DOHH2 (cell line): ENCODE data around the gene ATP10A.

ENCODE experiments used
- H3F3A ChIP-seq: fragments of 200-600 bp; sonication (generic), shearing (Covaris generic); 2 replicates; pipeline ENCODE4 v1.6.0; 2016; ENCODE audit warnings: antibody characterized with exemption, mild to moderate bottlenecking; ENCODE audit not compliant: control insufficient read depth, insufficient read depth
- H3K27ac ChIP-seq: fragments of 200-600 bp; sonication (generic); 2 replicates; pipeline ENCODE4 v1.5.1; 2014; ENCODE audit warnings: low read depth, mild to moderate bottlenecking, low read length, moderate library complexity
- H3K27me3 ChIP-seq: fragments of 200-600 bp; sonication (generic); 2 replicates; pipeline ENCODE4 v1.6.1; 2014; ENCODE audit warnings: mild to moderate bottlenecking, low read length, mixed read lengths; ENCODE audit not compliant: control insufficient read depth
- H3K36me3 ChIP-seq: fragments of 200-600 bp; sonication (generic); 2 replicates; pipeline ENCODE4 v1.6.1; 2014; ENCODE audit warnings: mild to moderate bottlenecking, low read length, moderate library complexity, mixed read lengths; ENCODE audit not compliant: control insufficient read depth
- H3K4me1 ChIP-seq: fragments of 200-600 bp; sonication (generic); 2 replicates; pipeline ENCODE4 v1.6.1; 2014; ENCODE audit warnings: mild to moderate bottlenecking, low read length, mixed read lengths; ENCODE audit not compliant: control insufficient read depth
- H3K4me2 ChIP-seq: fragments of 200-600 bp; sonication (generic); 2 replicates; pipeline ENCODE4 v1.6.0; 2014; ENCODE audit warnings: mild to moderate bottlenecking, low read length, moderate library complexity
- H3K4me3 ChIP-seq: fragments of 200-600 bp; sonication (generic); 2 replicates; pipeline ENCODE4 v1.5.1; 2014; ENCODE audit warnings: mild to moderate bottlenecking, low read length, mixed read lengths
- H3K79me2 ChIP-seq: fragments of 200-600 bp; sonication (generic); 2 replicates; pipeline ENCODE4 v1.6.1; 2014; ENCODE audit warnings: mild to moderate bottlenecking, low read length, mixed read lengths; ENCODE audit not compliant: control insufficient read depth
- H3K9me2 ChIP-seq: fragments of 200-600 bp; sonication (generic); replicated peaks from 2 replicates; pipeline ENCODE4 v1.6.1; 2014; ENCODE audit warnings: mild to moderate bottlenecking, low read length, mixed read lengths; ENCODE audit not compliant: control insufficient read depth
- H3K9me3 ChIP-seq: fragments of 200-600 bp; sonication (generic); 2 replicates; pipeline ENCODE4 v1.6.1; 2014; ENCODE audit warnings: antibody characterized with exemption, low read length, mixed read lengths; ENCODE audit not compliant: control insufficient read depth, insufficient read depth
- H4K20me1 ChIP-seq: fragments of 200-600 bp; sonication (generic); 2 replicates; pipeline ENCODE4 v1.6.0; 2014; ENCODE audit warnings: low read depth, mild to moderate bottlenecking, antibody characterized with exemption, low read length, moderate library complexity; ENCODE audit not compliant: control insufficient read depth, insufficient read depth
- CTCF ChIP-seq: fragments of 200-600 bp; sonication (generic); IDR thresholded peaks from one replicate; pipeline ENCODE4 v1.5.1; 2014; ENCODE audit warnings: antibody characterized with exemption, mild to moderate bottlenecking, low read depth, low read length; ENCODE audit not compliant: poor library complexity, severe bottlenecking
- EZH2phosphoT487 ChIP-seq: fragments of 200-600 bp; sonication (generic); IDR thresholded peaks from 2 replicates; pipeline ENCODE4 v1.6.1; 2017; ENCODE audit warnings: borderline replicate concordance, mild to moderate bottlenecking, antibody characterized with exemption, low read length, moderate library complexity, mixed read lengths

The ATP10A gene

GRCh38 chr15:25825207-25825606, 37.9 kb downstream of the ATP10A start:
- Histone ChIP-seq H4K20me1 (no peaks in the 10 kb centered on the region), H3K27ac (no peak overlapping the region), H3K4me3 (no peak overlapping the region), H3F3A (no peaks in the 10 kb centered on the region), H3K36me3 (no peaks in the 10 kb centered on the region), H3K4me2 (no peak overlapping the region), H3K79me2 (no peaks in the 10 kb centered on the region), H3K4me1 (no peaks in the 10 kb centered on the region), H3K9me2 (no peaks in the 10 kb centered on the region; the same call in 1 of the 2 replicates), H3K27me3 (no peaks in the 10 kb centered on the region), H3K9me3 (peaks cover 18% of the 10 kb centered on the region; the same call in 1 of the 2 replicates)
- TF ChIP-seq EZH2phosphoT487, result no peak

- H3K9me3 ChIP-seq, result peaks cover 18% of the 10 kb centered on the region; the same call in 1 of the 2 replicates
- no peak overlapping the region for H3K4me2 ChIP-seq
- no peaks in the 10 kb centered on the region for H4K20me1 ChIP-seq
- no peaks in the 10 kb centered on the region for H3K4me1 ChIP-seq
- no peaks in the 10 kb centered on the region for H3K79me2 ChIP-seq
- no peaks in the 10 kb centered on the region for H3K36me3 ChIP-seq
- H3K4me3 ChIP-seq, result no peak overlapping the region
- no peak overlapping the region for H3K27ac ChIP-seq
- no peaks in the 10 kb centered on the region; the same call in 1 of the 2 replicates for H3K9me2 ChIP-seq
- no peak for TF ChIP-seq CTCF
- no peak for TF ChIP-seq EZH2phosphoT487
- H3K27me3 ChIP-seq, result no peaks in the 10 kb centered on the region
- no peaks in the 10 kb centered on the region for H3F3A ChIP-seq
These were observed 38.5 kb downstream of the ATP10A start for GRCh38 chr15:25824618-25825017.

GRCh38 chr15:25812845-25813244, 50.3 kb downstream of the ATP10A start:
- no peak overlapping the region for H3K4me2 ChIP-seq

More at GRCh38 chr15:25812845-25813244, 50.3 kb downstream of the ATP10A start:
- TF ChIP-seq EZH2phosphoT487 (no peak), CTCF (no peak)
- H3K79me2 ChIP-seq, result no peaks in the 10 kb centered on the region
- H3F3A ChIP-seq, result no peaks in the 10 kb centered on the region
- no peak overlapping the region for H3K27ac ChIP-seq
- no peaks in the 10 kb centered on the region for H4K20me1 ChIP-seq
- H3K9me2 ChIP-seq, result no peaks in the 10 kb centered on the region
- H3K9me3 ChIP-seq, result peaks cover 18% of the 10 kb centered on the region; the same call in 1 of the 2 replicates
- H3K36me3 ChIP-seq, result no peaks in the 10 kb centered on the region
- no peaks in the 10 kb centered on the region for H3K27me3 ChIP-seq
- H3K4me1 ChIP-seq, result no peaks in the 10 kb centered on the region
- no peak overlapping the region for H3K4me3 ChIP-seq
